K562 (cell line): ENCODE data around the gene MTG1. TPM values are rescaled to one million over a fixed set of nuclear protein-coding genes. Genes with fewer than 3 reads are reported as not detected.

Experiments used
- E2F3 ChIP-seq: fragments of 250-450 bp; sonication (Bioruptor Pico); IDR thresholded peaks from 2 replicates; pipeline ENCODE4 v1.4.0; 2020; ENCODE audit warnings: mild to moderate bottlenecking
- PHTF2 ChIP-seq: fragments of 250-450 bp; sonication (Bioruptor Pico); IDR thresholded peaks from 2 replicates; pipeline ENCODE4 v1.5.0; 2021; ENCODE audit warnings: mild to moderate bottlenecking
- TFE3 ChIP-seq: fragments of 450-650 bp; formaldehyde crosslinking; IDR thresholded peaks from 2 replicates; pipeline ENCODE4 v1.4.0; 2020; ENCODE audit warnings: mild to moderate bottlenecking, mixed read lengths
- ZMIZ1 ChIP-seq, 2 experiments: fragments of 150-350 bp in 1 of 2; IDR thresholded peaks; 2 replicates each; pipeline ENCODE4 v1.6.1; 2012 to 2016; ENCODE audit warnings: low read depth in 2 of 2, low read length in 2 of 2, mild to moderate bottlenecking in 1 of 2, moderate library complexity in 1 of 2
- ZNF174 ChIP-seq: fragments of 250-450 bp; sonication (Bioruptor Pico); IDR thresholded peaks from 2 replicates; pipeline ENCODE4 v1.4.0; 2020; ENCODE audit warnings: mild to moderate bottlenecking
- polyA plus RNA-seq, 8 experiments: library from polyadenylated mRNA; depleted of rRNA in 4 of 8; stranded (reverse) in 5 of 8; unstranded in 3 of 8; fragments of >200 nt; fragmentation: Nextera tagmentation in 2 of 8; fragmentation: Illumina TruSeq in 1 of 8; extraction: Ambion mirVana in 2 of 8; extraction: Trizol in 1 of 8; gene quantifications; 2 replicates each; pipeline versions ENCODE4 v1.2.1 to v1.2.3, GENCODE V29; 2011 to 2014; ENCODE audit warnings: inconsistent platforms in 1 of 8, missing spikeins in 1 of 8
- total RNA-seq, 7 experiments: library from RNA; depleted of rRNA in 6 of 7; stranded (reverse); fragments of >200 nt in 6 of 7; fragmentation: Illumina TruSeq in 2 of 7; extraction: Trizol in 2 of 7; gene quantifications; 2 replicates each; pipeline versions ENCODE4 v1.2.1 to v1.2.3, GENCODE V29; 2011 to 2021; ENCODE audit warnings: low replicate concordance in 1 of 7

The MTG1 gene
- total and polyA plus RNA-seq, 9 of the 15 experiments (the other 6 are each of a cell fraction or from before 2014, with no cell fraction given) = 2.8 to 28.2 (median 15.4) TPM

- no peak for TF ChIP-seq ZMIZ1 (IDR thresholded peaks at IDR 0.05; ENCODE audit: low read depth in 2 of 2, low read length in 2 of 2)
- TF ChIP-seq PHTF2 = no peak
- TF ChIP-seq E2F3 (CRISPR knock-in tag) = no peak
- no peak for TF ChIP-seq TFE3
- TF ChIP-seq ZNF174 (CRISPR knock-in tag) = no peak
These were observed 23.7 kb upstream of the MTG1 start (continued) for GRCh38 chr10:133370030-133370786.
